HL-60 (cell line): ENCODE measurements around the gene CDK19.

Experiments
- DNase-seq, 2 experiments: peaks; one replicate each; pipeline ENCODE4 v3.0.0-alpha.2; 2010 to 2020; ENCODE audit warnings: low read depth in 1 of 2, low spot score in 1 of 2
- H3K27ac ChIP-seq: fragments of 250-450 bp; sonication (Bioruptor Pico); replicated peaks from 2 replicates; pipeline ENCODE4 v1.5.1; 2020; ENCODE audit warnings: mild to moderate bottlenecking, moderate library complexity
- H3K27me3 ChIP-seq: fragments of 250-450 bp; sonication (Bioruptor Pico); 2 replicates; pipeline ENCODE4 v1.5.1; 2021; ENCODE audit warnings: mild to moderate bottlenecking, moderate library complexity; ENCODE audit not compliant: insufficient read depth, poor library complexity, severe bottlenecking
- H3K4me3 ChIP-seq: replicated peaks from 2 replicates; pipeline ENCODE4 v1.5.1; 2011; ENCODE audit warnings: mild to moderate bottlenecking, control low read depth, low read length; ENCODE audit not compliant: insufficient read depth
- CTCF ChIP-seq: IDR thresholded peaks from one replicate; pipeline ENCODE4 v1.5.1; 2011; ENCODE audit warnings: low read length, control low read depth, inconsistent platforms; ENCODE audit not compliant: insufficient read depth
- GABPA ChIP-seq: IDR thresholded peaks from 2 replicates; pipeline ENCODE4 v1.6.1; 2012; ENCODE audit warnings: low read depth
- POLR2AphosphoS5 ChIP-seq: IDR thresholded peaks from 2 replicates; pipeline ENCODE4 v1.6.1; 2012; ENCODE audit warnings: low read depth
- REST ChIP-seq: IDR thresholded peaks from 2 replicates; pipeline ENCODE4 v1.6.1; 2012; ENCODE audit warnings: low read depth; ENCODE audit not compliant: insufficient replicate concordance
- SPI1 ChIP-seq: IDR thresholded peaks from 2 replicates; pipeline ENCODE4 v1.6.1; 2012; ENCODE audit warnings: low read depth, mild to moderate bottlenecking, borderline replicate concordance

Gene CDK19

GRCh38 chr6:110592765-110593164, 222.5 kb downstream of the CDK19 start:
- no peak for DNase-seq
- H3K27ac ChIP-seq = no peak overlapping the region
- no peak for TF ChIP-seq REST
- no peak for TF ChIP-seq SPI1
- TF ChIP-seq POLR2AphosphoS5 = no peak
- no peak for TF ChIP-seq CTCF
- no peak for TF ChIP-seq GABPA
- H3K4me3 ChIP-seq = no peak overlapping the region
- no peaks in the 10 kb centered on the region for H3K27me3 ChIP-seq

GRCh38 chr6:110590821-110591351, 224.4 kb downstream of the CDK19 start:
- H3K27me3 ChIP-seq = no peaks in the 10 kb centered on the region
- no peak overlapping the region for H3K4me3 ChIP-seq
- TF ChIP-seq REST = no peak
- no peak for TF ChIP-seq SPI1
- no peak for TF ChIP-seq GABPA
- TF ChIP-seq CTCF = no peak
- TF ChIP-seq POLR2AphosphoS5 = no peak
- no peak for DNase-seq
- no peak overlapping the region for H3K27ac ChIP-seq

- TF ChIP-seq POLR2AphosphoS5 (no peak), REST (no peak), GABPA (no peak), CTCF (no peak), SPI1 (no peak)
- no peak overlapping the region for H3K4me3 ChIP-seq
- no peak overlapping the region for H3K27ac ChIP-seq
- DNase-seq = no peak
- H3K27me3 ChIP-seq = no peaks in the 10 kb centered on the region
Measured at GRCh38 chr6:110589865-110590513, 225.3 kb downstream of the CDK19 start.
